Measurements from ENCODE around the gene MCRS1.
A peak's percentile ranks its signal among the peaks of the same experiment; 100 is the strongest.
"Not testable (repeated sequence)": the region's sequence is repeated elsewhere in the genome, so short reads cannot be mapped to it uniquely, and the experiment has no call there.

The MCRS1 gene, protein sequence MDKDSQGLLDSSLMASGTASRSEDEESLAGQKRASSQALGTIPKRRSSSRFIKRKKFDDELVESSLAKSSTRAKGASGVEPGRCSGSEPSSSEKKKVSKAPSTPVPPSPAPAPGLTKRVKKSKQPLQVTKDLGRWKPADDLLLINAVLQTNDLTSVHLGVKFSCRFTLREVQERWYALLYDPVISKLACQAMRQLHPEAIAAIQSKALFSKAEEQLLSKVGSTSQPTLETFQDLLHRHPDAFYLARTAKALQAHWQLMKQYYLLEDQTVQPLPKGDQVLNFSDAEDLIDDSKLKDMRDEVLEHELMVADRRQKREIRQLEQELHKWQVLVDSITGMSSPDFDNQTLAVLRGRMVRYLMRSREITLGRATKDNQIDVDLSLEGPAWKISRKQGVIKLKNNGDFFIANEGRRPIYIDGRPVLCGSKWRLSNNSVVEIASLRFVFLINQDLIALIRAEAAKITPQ

DNA sequence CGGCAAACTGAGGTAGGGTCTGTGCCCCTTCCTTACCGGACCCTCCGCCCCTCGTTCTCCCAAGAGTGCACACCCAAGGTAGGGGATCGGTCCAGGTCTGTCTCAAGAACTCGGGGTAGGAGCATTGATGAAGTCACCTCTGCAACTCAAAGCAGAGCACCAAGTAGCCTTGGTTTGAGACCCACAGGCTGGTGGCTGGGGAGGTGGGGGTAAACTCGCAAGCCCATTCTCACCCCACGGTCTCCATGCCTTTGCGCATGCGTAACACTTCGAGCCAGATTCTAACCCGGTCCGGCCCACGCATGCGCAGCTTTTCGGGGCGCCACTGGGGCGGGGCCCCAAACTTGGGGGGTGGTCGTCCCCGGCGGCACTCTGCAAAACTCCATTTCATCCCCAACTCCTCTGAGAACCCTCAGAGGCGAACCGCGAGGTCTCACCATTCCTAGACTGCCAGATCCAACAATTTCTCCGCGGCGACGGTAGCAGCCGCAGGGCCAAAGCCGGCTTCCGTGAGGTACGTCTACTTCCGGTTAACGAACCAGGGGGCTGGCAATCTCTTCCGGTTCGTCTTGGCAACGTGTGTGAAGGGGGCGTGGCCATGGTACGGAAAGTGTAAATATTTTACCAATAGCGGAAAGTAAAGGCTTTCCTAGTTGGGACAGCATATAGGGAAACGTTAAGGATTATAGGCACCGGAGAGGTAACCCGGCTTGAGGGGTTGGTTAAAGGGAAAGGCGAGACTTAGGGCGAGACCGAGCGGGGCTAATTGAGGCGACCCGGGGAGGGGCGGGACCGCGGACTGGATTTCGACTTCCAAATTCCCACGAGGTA, at the start of gene MCRS1:
TSS of gene MCRS1 (minus strand) at position 532 of the 831 bp plus-strand sequence. CDS start 1,411 bp downstream, outside the sequence.
- peaks cover 65% of the 10 kb centered on the region for H3K4me1 Mint-ChIP-seq
- H3K4me3 Mint-ChIP-seq, result peak within 1 kb of the TSS; percentile 99

DNA sequence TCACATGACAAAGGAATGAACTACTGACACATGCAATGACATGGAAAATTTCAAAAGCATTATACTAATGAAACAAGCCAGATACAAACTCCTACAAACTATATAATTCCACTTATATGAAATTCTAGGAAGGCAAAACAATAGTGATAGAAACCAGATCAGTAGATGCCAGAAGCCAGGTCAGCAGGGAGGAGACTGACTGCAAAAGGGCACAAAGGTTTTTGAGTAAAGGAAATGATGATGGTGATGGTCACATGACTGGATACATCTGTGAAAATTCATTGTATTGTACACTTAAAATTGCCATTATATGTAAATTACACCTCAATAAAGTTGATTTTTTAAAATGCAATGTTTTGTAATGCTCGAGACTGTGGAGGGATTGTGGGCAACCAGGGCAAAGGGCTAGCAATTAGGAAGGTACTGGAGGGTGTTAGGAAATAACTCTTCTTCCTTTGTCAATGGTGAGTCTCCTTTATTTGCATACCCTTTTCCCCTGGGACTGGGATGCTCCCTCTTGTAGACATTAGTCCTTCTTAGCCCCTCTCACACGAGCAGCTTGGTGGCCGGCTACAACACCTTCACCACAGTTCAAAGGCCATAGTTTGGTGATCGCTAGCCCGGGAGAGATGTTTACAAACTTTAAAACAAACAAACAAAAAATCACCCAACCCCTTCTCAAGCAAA, 48.7 kb upstream of the MCRS1 start:
- H3K36me3 Mint-ChIP-seq, result no peaks in the 10 kb centered on the region
- H3K27me3 Mint-ChIP-seq, result peaks cover 5% of the 10 kb centered on the region
- H3K27ac Mint-ChIP-seq, result no peak overlapping the region
- peaks cover 11% of the 10 kb centered on the region for H3K4me1 Mint-ChIP-seq
- H3K9me3 Mint-ChIP-seq, result no peaks in the 10 kb centered on the region
- no peak overlapping the region for H3K4me3 Mint-ChIP-seq

More for the DNA sequence above, at the start of gene MCRS1:
- Mint-ChIP-seq H3K36me3 (peaks cover 4% of the 10 kb centered on the region), H3K9me3 (no peaks in the 10 kb centered on the region), H3K27me3 (no peaks in the 10 kb centered on the region), H3K27ac (peak within 1 kb of the TSS; percentile 99)

DNA sequence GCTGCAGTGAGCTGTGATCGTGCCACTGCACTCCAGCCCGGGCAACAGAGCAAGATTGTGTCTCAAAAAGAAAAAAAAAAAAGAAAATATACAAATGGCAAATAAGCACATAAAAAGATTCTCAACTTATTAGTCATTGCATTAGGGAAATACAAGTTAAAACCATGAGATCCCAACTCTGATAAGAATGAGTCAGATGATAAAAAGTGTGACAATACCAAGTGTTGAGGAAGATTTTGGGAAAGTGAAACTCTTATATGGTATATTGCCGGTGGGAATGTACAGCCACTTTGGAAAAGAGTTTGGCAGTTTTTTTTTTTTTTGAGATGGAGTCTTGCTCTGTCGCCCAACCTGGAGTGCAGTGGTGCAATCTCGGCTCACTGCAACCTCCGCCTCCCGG, 47.8 kb upstream of the MCRS1 start:
- H3K4me3 Mint-ChIP-seq, result no peak overlapping the region

DNA sequence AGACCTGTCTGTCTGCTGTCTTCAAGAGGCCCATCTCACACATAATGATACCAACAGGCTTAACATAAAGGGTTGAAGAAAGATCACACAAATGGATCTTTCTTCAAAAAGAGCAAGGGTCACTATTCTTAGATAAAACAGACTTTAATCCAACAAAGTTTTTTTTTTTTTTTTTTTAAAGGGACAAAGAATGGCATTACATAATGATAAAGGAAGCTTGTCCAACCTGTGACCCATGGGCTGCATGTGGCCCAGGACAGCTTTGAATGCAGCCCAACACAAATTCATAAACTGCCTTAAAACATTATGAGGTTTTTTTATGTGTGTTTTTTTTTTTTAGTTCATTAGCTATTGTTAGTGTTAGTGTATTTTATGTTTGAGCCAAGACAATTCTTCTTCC, 44.3 kb upstream of the MCRS1 start:
- H3K4me3 Mint-ChIP-seq, result no peak overlapping the region
- no peaks in the 10 kb centered on the region for H3K4me1 Mint-ChIP-seq
- peaks cover 7% of the 10 kb centered on the region for H3K27me3 Mint-ChIP-seq
- peaks cover 3% of the 10 kb centered on the region for H3K36me3 Mint-ChIP-seq
- no peak overlapping the region for H3K27ac Mint-ChIP-seq
- no peaks in the 10 kb centered on the region for H3K9me3 Mint-ChIP-seq

More for the DNA sequence above, 47.8 kb upstream of the MCRS1 start:
- no peaks in the 10 kb centered on the region for H3K36me3 Mint-ChIP-seq
- peaks cover 5% of the 10 kb centered on the region for H3K27me3 Mint-ChIP-seq
- H3K4me1 Mint-ChIP-seq, result peaks cover 1% of the 10 kb centered on the region
- H3K27ac Mint-ChIP-seq, result no peak overlapping the region
- no peaks in the 10 kb centered on the region for H3K9me3 Mint-ChIP-seq

DNA sequence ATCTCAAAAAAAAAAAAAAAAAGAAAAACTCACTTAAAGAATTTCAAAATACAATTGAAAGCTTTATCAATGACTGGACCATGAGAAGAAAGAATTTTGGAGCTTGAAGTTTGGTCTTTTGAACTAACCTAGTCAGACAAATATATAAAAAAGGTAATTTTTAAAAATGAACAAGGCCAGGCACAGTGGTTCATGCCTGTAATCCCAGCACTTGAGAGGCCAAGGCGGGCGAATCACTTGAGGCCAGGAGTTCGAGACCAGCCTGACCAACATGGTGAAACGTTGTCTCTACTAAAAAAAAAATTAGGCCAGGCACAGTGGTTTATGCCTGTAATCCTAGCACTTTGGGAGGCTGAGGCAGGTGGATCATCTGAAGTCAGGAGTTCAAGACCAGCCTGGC, 42.8 kb upstream of the MCRS1 start:
- H3K27me3 Mint-ChIP-seq, H3K36me3 Mint-ChIP-seq, H3K27ac Mint-ChIP-seq, H3K4me3 Mint-ChIP-seq, H3K9me3 Mint-ChIP-seq, H3K4me1 Mint-ChIP-seq: not testable (repeated sequence)

DNA sequence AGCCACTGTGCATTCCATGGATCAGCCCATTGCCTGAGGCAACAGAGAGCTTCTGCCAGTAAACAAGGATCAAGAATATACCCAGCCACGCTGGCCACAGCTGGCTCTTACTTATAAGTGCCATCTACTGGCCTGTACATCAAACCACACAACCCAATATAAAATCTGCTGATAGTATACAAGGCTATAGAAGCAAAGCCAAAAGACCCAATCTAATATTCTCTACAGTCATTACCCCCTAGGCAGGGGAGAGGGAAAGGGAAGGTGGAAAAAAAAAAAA, 41.9 kb upstream of the MCRS1 start:
- H3K27ac Mint-ChIP-seq, result no peak overlapping the region
- H3K4me3 Mint-ChIP-seq, result no peak overlapping the region
- no peaks in the 10 kb centered on the region for H3K4me1 Mint-ChIP-seq
- H3K9me3 Mint-ChIP-seq, result no peaks in the 10 kb centered on the region
- peaks cover 3% of the 10 kb centered on the region for H3K36me3 Mint-ChIP-seq
- H3K27me3 Mint-ChIP-seq, result peaks cover 7% of the 10 kb centered on the region

GRCh38 chr12:49609059-49609874, 41.3 kb upstream of the MCRS1 start:
- Mint-ChIP-seq H3K36me3 (peaks cover 3% of the 10 kb centered on the region), H3K27me3 (peaks cover 7% of the 10 kb centered on the region), H3K27ac (no peak overlapping the region), H3K4me1 (no peaks in the 10 kb centered on the region), H3K9me3 (no peaks in the 10 kb centered on the region), H3K4me3 (no peak overlapping the region)

DNA sequence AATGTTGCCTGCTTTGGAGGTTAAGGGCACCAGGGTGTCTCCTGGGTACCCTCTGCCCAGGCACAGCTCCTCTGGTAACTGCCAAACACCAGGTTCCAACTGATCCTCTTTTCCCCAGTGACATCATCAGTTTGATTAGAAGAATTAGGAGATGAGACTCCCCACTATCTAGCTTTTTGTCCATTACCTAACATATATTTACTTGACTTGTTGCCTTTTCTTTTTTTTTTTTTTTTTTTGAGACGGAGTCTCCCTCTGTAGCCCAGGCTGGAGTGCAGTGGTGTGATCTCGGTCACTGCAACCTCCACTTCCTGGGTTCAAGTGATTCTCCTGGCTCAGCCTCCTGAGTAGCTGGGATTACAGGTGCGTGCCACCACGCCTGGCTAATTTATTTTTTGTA, 37.6 kb upstream of the MCRS1 start, which contains the start of gene FAM186B:
TSS of gene FAM186B (minus strand) at position 101 of the 400 bp plus-strand sequence. CDS start 162 bp downstream, outside the sequence.
- not testable (repeated sequence) for H3K27ac Mint-ChIP-seq, H3K27me3 Mint-ChIP-seq, H3K4me3 Mint-ChIP-seq, H3K9me3 Mint-ChIP-seq, H3K4me1 Mint-ChIP-seq, H3K36me3 Mint-ChIP-seq

- Mint-ChIP-seq H3K36me3 (no peaks in the 10 kb centered on the region), H3K27me3 (no peaks in the 10 kb centered on the region), H3K4me3 (no peak overlapping the region), H3K27ac (no peak overlapping the region), H3K9me3 (no peaks in the 10 kb centered on the region), H3K4me1 (no peaks in the 10 kb centered on the region)
Measured at GRCh38 chr12:49604856-49605255, 36.9 kb upstream of the MCRS1 start.

DNA sequence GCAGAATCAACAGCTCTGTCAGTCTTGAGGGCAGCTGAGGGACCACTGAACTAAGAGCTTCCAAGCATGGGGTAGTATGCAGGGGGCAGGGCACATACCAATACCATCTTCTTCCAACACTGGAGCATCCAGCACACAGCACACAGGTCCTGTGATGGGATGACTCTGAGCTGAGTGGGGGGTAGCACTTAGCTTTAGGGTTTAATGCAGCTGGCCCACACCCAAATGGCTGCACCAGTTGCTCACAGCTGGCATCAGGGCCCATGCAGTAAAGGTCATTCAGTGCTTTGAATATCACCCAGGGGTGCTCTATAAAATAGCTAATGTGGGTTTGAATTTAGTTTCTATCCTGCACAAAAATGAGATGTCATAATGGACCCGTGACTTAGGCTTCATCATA, 35.8 kb upstream of the MCRS1 start:
- no peak overlapping the region for H3K4me3 Mint-ChIP-seq
- no peaks in the 10 kb centered on the region for H3K36me3 Mint-ChIP-seq
- H3K27me3 Mint-ChIP-seq, result no peaks in the 10 kb centered on the region
- H3K27ac Mint-ChIP-seq, result no peak overlapping the region
- H3K4me1 Mint-ChIP-seq, result no peaks in the 10 kb centered on the region
- no peaks in the 10 kb centered on the region for H3K9me3 Mint-ChIP-seq

- no peaks in the 10 kb centered on the region for H3K9me3 Mint-ChIP-seq
- H3K4me1 Mint-ChIP-seq, result no peaks in the 10 kb centered on the region
- no peaks in the 10 kb centered on the region for H3K36me3 Mint-ChIP-seq
- no peaks in the 10 kb centered on the region for H3K27me3 Mint-ChIP-seq
- no peak overlapping the region for H3K4me3 Mint-ChIP-seq
- H3K27ac Mint-ChIP-seq, result no peak overlapping the region
Measured at GRCh38 chr12:49599961-49600360, 32.0 kb upstream of the MCRS1 start.

DNA sequence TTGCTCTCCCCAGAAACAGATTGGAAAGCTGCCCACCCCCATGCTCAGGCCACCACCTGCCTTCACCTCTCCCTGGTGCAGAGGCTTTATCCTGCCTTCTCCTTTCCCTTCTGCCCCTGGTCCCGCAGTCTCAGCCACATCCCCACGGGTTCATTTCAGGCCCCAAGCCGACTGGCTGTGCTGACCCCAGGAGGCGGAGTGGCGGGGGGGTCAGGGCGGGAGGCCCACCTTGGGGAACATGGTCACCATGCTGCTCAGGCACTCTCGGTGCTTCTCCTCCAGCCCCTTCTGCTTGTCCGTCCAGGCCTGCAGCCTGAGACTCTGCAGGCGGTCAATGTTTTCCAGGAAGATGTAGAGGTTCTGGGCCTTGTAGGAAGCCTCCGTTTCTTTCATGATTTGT, 30.6 kb upstream of the MCRS1 start:
- H3K27ac Mint-ChIP-seq, result no peak overlapping the region
- no peaks in the 10 kb centered on the region for H3K9me3 Mint-ChIP-seq
- no peaks in the 10 kb centered on the region for H3K27me3 Mint-ChIP-seq
- H3K4me1 Mint-ChIP-seq, result no peaks in the 10 kb centered on the region
- no peaks in the 10 kb centered on the region for H3K36me3 Mint-ChIP-seq
- no peak overlapping the region for H3K4me3 Mint-ChIP-seq

DNA sequence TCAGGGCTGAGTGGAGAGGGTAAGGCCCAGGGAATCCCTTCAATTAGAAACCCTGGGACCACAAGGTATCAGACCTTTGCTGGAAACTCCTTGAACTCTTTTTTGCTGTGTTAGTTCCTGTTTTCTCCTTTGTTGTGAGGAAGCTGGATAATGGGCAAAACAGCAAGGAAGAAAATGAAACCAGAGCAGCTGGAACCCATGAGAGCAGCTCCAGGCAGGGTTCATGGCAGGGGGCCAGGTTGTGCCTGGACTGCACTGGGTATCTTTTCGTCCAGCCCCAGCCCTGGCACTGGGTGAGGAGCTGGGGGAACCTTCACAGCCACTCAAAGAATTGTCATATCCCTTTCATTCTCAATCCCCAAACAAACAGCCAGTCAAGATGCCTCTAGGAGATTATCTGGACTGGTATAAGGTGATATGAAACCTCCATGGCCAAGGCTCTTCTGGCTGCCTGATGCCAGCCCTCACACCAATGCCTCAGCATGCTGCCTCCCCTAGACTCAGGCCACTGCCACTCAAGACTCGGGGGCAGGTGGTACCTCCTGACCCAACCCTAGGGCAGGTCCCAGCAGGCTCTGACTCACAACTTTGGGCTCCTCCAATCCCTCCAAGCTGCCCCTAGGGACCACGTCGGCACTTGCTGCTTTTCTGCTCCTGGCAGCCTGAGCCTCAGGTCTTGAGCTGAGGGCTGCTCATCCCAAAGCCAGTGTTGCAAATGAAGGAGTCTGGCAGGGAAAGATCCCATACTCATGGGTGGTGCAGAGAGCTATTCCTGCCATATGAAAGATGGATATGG, 21.0 kb upstream of the MCRS1 start:
- H3K36me3 Mint-ChIP-seq, result peaks cover 13% of the 10 kb centered on the region
- H3K27me3 Mint-ChIP-seq, result no peaks in the 10 kb centered on the region
- no peak overlapping the region for H3K4me3 Mint-ChIP-seq
- no peak overlapping the region for H3K27ac Mint-ChIP-seq
- H3K4me1 Mint-ChIP-seq, result no peaks in the 10 kb centered on the region
- H3K9me3 Mint-ChIP-seq, result peaks cover 5% of the 10 kb centered on the region

GRCh38 chr12:49588281-49588680, 20.3 kb upstream of the MCRS1 start:
- H3K27ac Mint-ChIP-seq, result no peak overlapping the region
- H3K9me3 Mint-ChIP-seq, result peaks cover 5% of the 10 kb centered on the region
- peaks cover 13% of the 10 kb centered on the region for H3K36me3 Mint-ChIP-seq
- H3K4me3 Mint-ChIP-seq, result no peak overlapping the region
- no peaks in the 10 kb centered on the region for H3K4me1 Mint-ChIP-seq
- H3K27me3 Mint-ChIP-seq, result no peaks in the 10 kb centered on the region
